GM12878 (cell line): ENCODE data around the gene CCDC120. TPM values are rescaled to one million over a fixed set of nuclear protein-coding genes. Genes with fewer than 3 reads are reported as not detected.

ENCODE experiments used
- ATAC-seq: fragments of 200-7000 bp; cut with Tn5 transposase; 3 replicates; pipeline ENCODE4 v1.9.1; 2020; ENCODE audit warnings: mild to moderate bottlenecking, moderate library complexity
- BruUV-seq: library from RNA; stranded (reverse); fragments of 400-500 nt; replicated peaks from 2 replicates; lab custom pipeline; 2021; lab: Mats Ljungman, UMichigan
- CTCF ChIA-PET: fragments of 300-600 bp; sonication (Branson Sonifier 250); formaldehyde crosslinking; extraction: SDS; loops from one replicate; lab custom pipeline; 2021; ENCODE audit warnings: inconsistent platforms; lab: Yijun Ruan, JAX
- POLR2A ChIA-PET: fragments of 350-600 bp; formaldehyde crosslinking; extraction: SDS; loops from one replicate; lab custom pipeline; 2021; ENCODE audit warnings: inconsistent platforms; lab: Charles Lee
- RAD21 ChIA-PET: fragments of 300-600 bp; sonication (Branson Sonifier 250); formaldehyde crosslinking; loops from one replicate; lab custom pipeline; 2023; ENCODE audit warnings: antibody characterized with exemption; ENCODE audit not compliant: unreplicated experiment; lab: Charles Lee
- SMC1A ChIA-PET: fragments of 300-600 bp; sonication (Branson Sonifier 250); formaldehyde crosslinking; loops from one replicate; lab custom pipeline; 2023; ENCODE audit not compliant: unreplicated experiment, uncharacterized antibody; lab: Charles Lee
- DNase-seq: peaks from one replicate; pipeline ENCODE4 v3.0.0-alpha.2; 2011; ENCODE audit warnings: low read depth, low spot score
- FAIRE-seq: peaks from 3 replicates; lab custom pipeline; 2011; peaks lifted over from hg19 to GRCh38; lab: Jason Lieb, UNC
- H2AFZ ChIP-seq: 2 replicates; pipeline ENCODE4 v1.6.0; 2011; ENCODE audit warnings: low read depth, low read length, control low read depth; ENCODE audit not compliant: control insufficient read depth
- H3K27ac ChIP-seq: 2 replicates; pipeline ENCODE4 v1.5.1; 2011; ENCODE audit warnings: control low read depth; ENCODE audit not compliant: control insufficient read depth, insufficient read depth
- H3K27me3 ChIP-seq, 2 experiments: replicated peaks in 1 of 2; 2 replicates each; pipeline versions ENCODE4 v1.6.0 to v1.6.1; 2011; ENCODE audit warnings: low read length in 1 of 2; ENCODE audit not compliant: control insufficient read depth in 2 of 2, insufficient read depth in 2 of 2
- H3K36me3 ChIP-seq, 2 experiments: 2 replicates each; pipeline ENCODE4 v1.5.1; 2011; ENCODE audit warnings: low read length in 1 of 2; ENCODE audit not compliant: control insufficient read depth in 2 of 2, insufficient read depth in 2 of 2
- H3K4me1 ChIP-seq: 2 replicates; pipeline ENCODE4 v1.6.1; 2011; ENCODE audit warnings: mild to moderate bottlenecking, low read length, moderate library complexity, mixed read lengths; ENCODE audit not compliant: control insufficient read depth, insufficient read depth
- H3K4me2 ChIP-seq: 2 replicates; pipeline ENCODE4 v1.6.0; 2011; ENCODE audit warnings: control low read depth; ENCODE audit not compliant: control insufficient read depth, insufficient read depth
- H3K4me3 ChIP-seq: fragments of 200-600 bp; sonication (generic); 2 replicates; pipeline ENCODE4 v1.5.1; 2016
- H3K79me2 ChIP-seq: 2 replicates; pipeline ENCODE4 v1.6.0; 2011; ENCODE audit warnings: low read length; ENCODE audit not compliant: control insufficient read depth, insufficient read depth
- H3K9ac ChIP-seq: 2 replicates; pipeline ENCODE4 v1.8.0; 2011; ENCODE audit warnings: low read length, control low read depth, mixed read lengths; ENCODE audit not compliant: control insufficient read depth, insufficient read depth
- H3K9me3 ChIP-seq: replicated peaks from 3 replicates; pipeline ENCODE4 v1.5.1; 2011; ENCODE audit warnings: mild to moderate bottlenecking, low read length; ENCODE audit not compliant: control insufficient read depth, insufficient read depth
- H4K20me1 ChIP-seq: 2 replicates; pipeline ENCODE4 v1.6.0; 2011; ENCODE audit not compliant: control insufficient read depth, insufficient read depth
- ATF2 ChIP-seq: IDR thresholded peaks from 2 replicates; pipeline ENCODE4 v1.6.1; 2012; ENCODE audit warnings: low read length, inconsistent platforms
- GATAD2B ChIP-seq: fragments of 450-650 bp; conservative IDR thresholded peaks from 2 replicates; pipeline ENCODE4 v1.6.1; 2017; ENCODE audit warnings: low read depth, mild to moderate bottlenecking, moderate library complexity
- JUNB ChIP-seq: IDR thresholded peaks from 2 replicates; pipeline ENCODE4 v1.6.1; 2016; ENCODE audit warnings: antibody characterized with exemption, mild to moderate bottlenecking
- LARP7 ChIP-seq: fragments of 450-650 bp; IDR thresholded peaks from 2 replicates; pipeline ENCODE4 v1.6.1; 2017; ENCODE audit warnings: mild to moderate bottlenecking
- RUNX3 ChIP-seq: IDR thresholded peaks from 2 replicates; pipeline ENCODE4 v1.6.1; 2012; ENCODE audit warnings: low read length, inconsistent platforms
- STAT3 ChIP-seq: IDR thresholded peaks from 2 replicates; pipeline ENCODE4 v1.6.1; 2011; ENCODE audit warnings: low read depth, low read length, improper control_type of control experiment
- WGBS: methylation state at CpG from one replicate; pipeline ENCODE4 v1.1.6; 2016; ENCODE audit warnings: low lambda C conversion rate; ENCODE audit not compliant: insufficient replicate concordance, insufficient coverage; ENCODE audit errors: missing lambda C conversion rate; 5-methylcytosine and 5-hydroxymethylcytosine counted together
- in situ Hi-C: fragments of 300-500 bp; cut with MboI; formaldehyde crosslinking; loops from 9 replicates; pipeline ENCODE4 v1.14.3; 2018; ENCODE audit warnings: mixed read lengths
- intact Hi-C: fragments of 100-400 bp; cut with micrococcal nuclease; formaldehyde crosslinking; loops from one replicate; pipeline ENCODE4 v1.14.2; 2022; ENCODE audit not compliant: unreplicated experiment
- polyA plus RNA-seq, 11 experiments: library from polyadenylated mRNA; depleted of rRNA in 4 of 11; unstranded in 6 of 11; stranded (reverse) in 5 of 11; fragments of >200 nt; fragmentation: Nextera tagmentation in 4 of 11; fragmentation: Illumina TruSeq in 1 of 11; extraction: Ambion mirVana in 4 of 11; extraction: Trizol in 1 of 11; gene quantifications; 1 replicate in 1 of 11; 2 replicates in 10 of 11; pipeline versions ENCODE4 v1.2.1 to v1.2.3, GENCODE V29; 2011 to 2016; ENCODE audit warnings: inconsistent platforms in 2 of 11, missing spikeins in 2 of 11, low read depth in 1 of 11
- total RNA-seq, 4 experiments: library from RNA; depleted of rRNA in 3 of 4; stranded (reverse); fragments of >200 nt in 3 of 4; fragmentation: Illumina TruSeq in 1 of 4; extraction: Trizol in 1 of 4; gene quantifications; 2 replicates each; pipeline versions ENCODE4 v1.2.1 to v1.2.3, GENCODE V29; 2013 to 2021

CCDC120 gene
- total and polyA plus RNA-seq, 10 of the 15 experiments (the other 5 are each of a cell fraction or from before 2014, with no cell fraction given) = 0.11 to 4.1 (median 0.76) TPM

GRCh38 chrX:49058794-49059193 lies at the start of gene CCDC120 (continued):
- TF ChIP-seq STAT3 = no peak
- TF ChIP-seq LARP7 = no peak
- no peak for TF ChIP-seq GATAD2B

- ChIA-PET SMC1A (no interaction called here), RAD21 (no interaction called here), POLR2A (interaction anchor here (0.6 kb wide), 2 partner anchors 23 to 67 kb away, joined by 3 read pairs; no protein-coding TSS in a partner anchor), CTCF (no interaction called here)
- Histone ChIP-seq H3K9ac (no peak overlapping the region), H2AFZ (no peak overlapping the region), H3K27ac (no peak overlapping the region), H3K36me3 (no peaks in the 10 kb centered on the region), H3K79me2 (no peaks in the 10 kb centered on the region), H3K4me1 (no peaks in the 10 kb centered on the region; the same call in 1 of the 2 replicates), H3K4me2 (no peak overlapping the region), H3K9me3 (no peaks in the 10 kb centered on the region), H4K20me1 (no peaks in the 10 kb centered on the region), H3K4me3 (no peak overlapping the region), H3K27me3 (no peaks in the 10 kb centered on the region)
- in situ Hi-C loops (no loop called here), intact Hi-C loops (no loop called here)
- BruUV-seq = no TSS peak
- ATAC-seq = no peak
- 19% methylated on average over 2 of the region's 2 CpGs for WGBS
- TF ChIP-seq JUNB (peak; percentile 34; the same call in 1 of the 2 replicates), ATF2 (no peak), RUNX3 (peak; percentile 58; the same call in 1 of the 2 replicates)
- no peak for FAIRE-seq
- DNase-seq = no peak
Observed at GRCh38 chrX:49019050-49019449, 39.7 kb upstream of the CCDC120 start.
